ENCODE measurements around the gene RALGPS2.

Gene RALGPS2

GRCh38 chr1:178849918-178850317, 124.9 kb downstream of the RALGPS2 start:
- in situ Hi-C loops (cut with MboI; ENCODE audit: low sequenced_read_pairs), result no loop called here

DNA sequence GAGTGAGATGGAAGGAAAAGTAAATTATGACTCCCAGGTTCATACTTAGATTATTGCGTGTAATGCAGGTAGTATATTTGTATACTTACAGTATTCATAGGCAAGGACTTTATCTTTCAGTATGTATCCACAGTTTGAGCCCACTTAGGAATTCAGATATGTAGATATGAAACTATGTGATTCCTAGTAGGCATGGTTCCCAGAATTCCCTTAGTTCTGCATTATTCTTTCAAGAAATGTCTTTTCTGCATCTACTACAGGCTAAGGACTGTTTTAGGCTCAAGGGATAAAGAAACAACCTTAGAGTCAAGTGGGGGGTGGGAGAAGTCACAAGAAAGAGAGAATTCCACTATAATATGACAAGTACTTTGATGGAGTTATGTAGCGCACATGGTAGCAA, 132.1 kb downstream of the RALGPS2 start:
- in situ Hi-C loops (cut with MboI; ENCODE audit: low sequenced_read_pairs), result no loop called here

GRCh38 chr1:178862416-178862815, 137.4 kb downstream of the RALGPS2 start:
- in situ Hi-C loops (cut with MboI; ENCODE audit: low sequenced_read_pairs), result no loop called here

GRCh38 chr1:178862864-178863263, 137.8 kb downstream of the RALGPS2 start:
- in situ Hi-C loops (cut with MboI; ENCODE audit: low sequenced_read_pairs), result no loop called here

DNA sequence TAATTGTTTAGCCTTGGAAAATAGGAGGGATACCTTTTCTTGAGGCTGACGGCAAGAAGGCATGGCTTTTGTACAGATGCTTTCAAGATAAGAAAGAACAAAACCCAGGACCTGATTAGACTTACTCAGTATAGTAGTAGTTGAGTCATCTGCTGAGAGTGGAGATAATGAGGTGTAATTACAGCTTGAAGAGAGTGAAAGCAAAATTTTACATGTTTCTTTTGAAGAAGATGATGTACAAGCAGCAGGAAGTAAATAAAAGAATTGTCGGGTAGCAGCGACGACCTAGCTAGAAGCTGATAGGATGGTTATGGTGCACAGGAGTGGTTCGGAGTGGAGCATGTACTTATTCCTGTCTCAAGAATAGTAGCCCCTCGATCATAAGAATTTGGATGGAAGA, 139.3 kb downstream of the RALGPS2 start:
- in situ Hi-C loops (cut with MboI; ENCODE audit: low sequenced_read_pairs), result no loop called here

- in situ Hi-C loops (cut with MboI; ENCODE audit: low sequenced_read_pairs), result no loop called here
Measured at GRCh38 chr1:178867670-178868069, 142.6 kb downstream of the RALGPS2 start.

DNA sequence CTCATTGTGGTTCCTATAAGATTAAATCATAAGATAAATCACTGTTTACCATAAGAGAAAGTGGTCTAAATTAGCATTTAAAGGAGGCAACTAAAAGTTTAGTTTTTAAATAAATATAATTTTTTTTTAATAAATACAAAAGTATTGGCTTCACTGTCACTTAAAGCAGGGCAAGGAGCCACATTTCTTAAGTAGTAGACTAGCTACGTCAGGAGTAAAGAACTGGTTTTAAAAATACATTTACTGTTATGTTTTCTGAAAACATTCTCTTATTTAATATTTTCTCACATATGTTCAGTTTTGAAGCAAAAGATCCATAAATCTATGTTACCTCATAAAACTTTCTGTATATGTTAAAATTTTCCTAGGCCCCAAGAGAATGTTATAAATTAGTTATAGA, 143.7 kb downstream of the RALGPS2 start:
- in situ Hi-C loops (cut with MboI; ENCODE audit: low sequenced_read_pairs), result no loop called here

DNA sequence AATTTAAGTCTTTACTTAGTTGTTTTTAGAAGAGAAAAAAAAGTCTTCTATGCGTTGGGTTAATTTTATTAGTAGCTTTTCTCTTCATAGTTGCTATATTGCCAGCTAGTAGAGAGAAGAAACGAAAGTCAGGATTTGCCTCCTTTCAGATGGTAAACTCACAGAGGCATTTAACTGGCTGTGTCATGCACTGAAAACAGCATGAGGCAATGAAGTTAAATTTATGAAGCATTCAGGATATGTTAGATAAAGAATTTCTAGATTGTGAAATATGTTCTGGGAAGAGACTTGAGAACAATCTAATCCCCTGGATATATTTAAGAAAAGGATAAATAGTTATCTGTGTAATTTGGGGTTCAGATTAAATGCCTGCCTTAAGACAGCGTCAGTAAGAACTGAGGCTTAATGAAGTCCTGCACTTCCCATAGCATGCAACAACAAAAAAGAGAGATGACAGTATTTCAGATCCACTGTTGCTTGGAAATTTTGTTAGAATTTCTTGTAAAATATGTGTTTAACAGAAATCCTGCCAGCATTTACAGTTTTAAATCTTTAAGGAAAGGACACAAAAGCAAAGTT, 144.2 kb downstream of the RALGPS2 start:
- in situ Hi-C loops (cut with MboI; ENCODE audit: low sequenced_read_pairs), result no loop called here

DNA sequence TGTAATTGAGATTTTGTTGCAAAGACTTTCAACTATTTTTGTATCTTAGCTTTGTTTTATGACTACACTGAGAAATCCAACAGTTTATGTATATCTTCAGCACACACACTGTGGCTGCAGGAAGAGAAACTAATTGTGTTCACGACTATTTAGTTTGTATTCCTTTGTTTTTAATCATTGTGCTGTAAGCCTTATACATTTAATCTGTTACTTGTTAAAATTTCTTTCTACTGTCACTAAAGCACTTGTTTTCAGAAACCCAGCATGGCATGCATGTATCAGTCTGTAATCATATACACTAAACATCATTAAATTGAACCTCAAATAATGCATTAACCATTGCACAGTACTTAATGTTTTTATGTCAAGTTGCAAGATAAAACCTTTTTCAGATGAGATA, 145.2 kb downstream of the RALGPS2 start:
- in situ Hi-C loops (cut with MboI; ENCODE audit: low sequenced_read_pairs), result no loop called here

GRCh38 chr1:178870944-178871343, 145.9 kb downstream of the RALGPS2 start, which contains the start of gene ANGPTL1:
Gene ANGPTL1 (minus strand): TSS chr1:178871077. CDS start chr1:178865776, 5,301 bp downstream.
- in situ Hi-C loops (cut with MboI; ENCODE audit: low sequenced_read_pairs), result no loop called here

DNA sequence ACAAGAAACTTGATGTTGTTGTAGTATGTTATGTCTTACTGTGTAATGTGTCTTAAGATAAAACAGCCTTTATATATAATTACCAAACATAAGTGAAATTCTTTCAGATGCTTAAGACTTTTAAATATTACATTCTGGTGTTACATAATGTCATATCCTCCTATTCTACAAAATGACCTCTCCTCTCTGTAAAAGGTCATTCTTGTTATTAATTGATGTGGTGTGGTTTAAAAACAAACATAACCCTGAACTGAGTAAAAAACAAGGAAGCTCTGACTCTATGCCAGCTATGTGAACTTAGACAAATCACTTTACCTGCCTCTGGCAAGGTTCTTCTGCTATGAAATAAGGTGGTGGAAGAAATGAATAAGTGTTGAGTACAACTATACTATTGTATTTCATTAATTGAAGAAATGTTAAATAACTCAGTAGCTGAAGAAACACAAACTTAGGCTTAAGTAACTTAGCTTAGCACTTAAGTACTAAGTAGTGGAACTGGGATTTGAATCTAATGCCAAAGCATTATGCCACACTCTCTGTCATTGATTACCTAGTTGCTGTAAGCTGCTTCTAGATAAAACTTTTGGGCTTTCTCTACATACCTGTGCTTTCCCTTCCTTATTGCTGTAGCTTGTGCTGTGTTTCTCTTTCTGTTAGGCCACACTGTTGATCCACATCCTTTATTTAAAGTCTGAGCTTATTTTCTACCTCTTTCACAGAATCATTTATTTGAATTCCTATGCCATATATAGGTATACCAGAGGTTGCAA, 146.7 kb downstream of the RALGPS2 start:
- in situ Hi-C loops (cut with MboI; ENCODE audit: low sequenced_read_pairs), result no loop called here

DNA sequence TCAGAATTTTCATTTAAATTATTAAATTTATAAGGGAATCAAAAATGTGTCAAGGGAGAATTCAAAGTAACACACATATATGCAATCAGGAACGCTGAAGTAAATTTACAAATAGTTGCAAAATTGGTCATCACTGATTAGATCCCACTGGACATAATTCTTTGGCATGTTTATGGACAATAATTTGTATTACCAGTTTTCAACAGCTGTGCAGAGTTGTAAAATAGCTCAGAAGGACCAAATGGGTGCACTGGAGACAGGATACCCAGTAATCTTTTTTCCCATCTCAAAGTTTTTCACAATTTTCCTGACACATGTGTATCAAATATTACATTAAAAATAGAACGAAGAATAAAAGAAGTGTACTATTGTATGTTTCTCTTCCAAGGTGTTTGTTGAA, 149.9 kb downstream of the RALGPS2 start:
- in situ Hi-C loops (cut with MboI; ENCODE audit: low sequenced_read_pairs), result no loop called here

DNA sequence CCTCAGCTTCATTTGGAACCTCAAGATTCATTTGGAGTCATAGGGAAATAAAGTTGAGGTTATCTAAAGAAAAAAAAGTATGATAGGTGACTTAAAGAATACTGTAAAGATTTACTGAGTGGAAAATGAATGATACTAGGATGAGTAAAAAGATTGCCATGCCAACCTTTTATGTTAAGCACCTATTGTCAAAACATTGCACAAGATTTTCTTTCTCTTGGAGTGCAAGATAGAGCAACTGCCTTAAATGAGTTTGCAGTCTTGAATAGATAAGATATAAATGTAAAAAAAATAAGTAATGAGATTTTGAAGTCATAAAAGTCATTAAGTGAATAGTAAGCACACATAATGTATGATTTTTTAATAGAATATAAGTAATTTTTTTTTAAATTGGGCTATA, 150.9 kb downstream of the RALGPS2 start:
- in situ Hi-C loops (cut with MboI; ENCODE audit: low sequenced_read_pairs), result no loop called here

GRCh38 chr1:178877896-178878295, 152.9 kb downstream of the RALGPS2 start:
- in situ Hi-C loops (cut with MboI; ENCODE audit: low sequenced_read_pairs), result no loop called here

DNA sequence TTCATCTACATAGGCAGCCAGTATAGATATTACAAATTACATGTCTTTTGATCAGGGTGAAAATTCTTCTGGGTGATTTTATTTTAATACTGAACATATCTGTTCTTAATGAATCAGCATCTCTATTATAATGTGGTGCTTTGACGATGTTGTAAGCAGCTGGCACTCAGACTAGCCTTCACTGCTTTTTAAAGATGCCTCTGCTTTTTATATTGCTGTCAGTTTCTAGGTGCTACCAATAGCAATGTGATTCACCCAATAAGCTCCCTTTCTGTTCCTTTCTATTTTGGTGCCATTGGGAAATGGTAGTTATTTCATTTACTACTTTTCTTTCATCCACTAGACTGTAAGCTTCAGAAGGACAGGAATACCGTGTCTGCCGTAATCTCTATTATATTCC, 156.9 kb downstream of the RALGPS2 start:
- in situ Hi-C loops (cut with MboI; ENCODE audit: low sequenced_read_pairs), result no loop called here

GRCh38 chr1:178885869-178886268, 160.8 kb downstream of the RALGPS2 start:
- in situ Hi-C loops (cut with MboI; ENCODE audit: low sequenced_read_pairs), result no loop called here

DNA sequence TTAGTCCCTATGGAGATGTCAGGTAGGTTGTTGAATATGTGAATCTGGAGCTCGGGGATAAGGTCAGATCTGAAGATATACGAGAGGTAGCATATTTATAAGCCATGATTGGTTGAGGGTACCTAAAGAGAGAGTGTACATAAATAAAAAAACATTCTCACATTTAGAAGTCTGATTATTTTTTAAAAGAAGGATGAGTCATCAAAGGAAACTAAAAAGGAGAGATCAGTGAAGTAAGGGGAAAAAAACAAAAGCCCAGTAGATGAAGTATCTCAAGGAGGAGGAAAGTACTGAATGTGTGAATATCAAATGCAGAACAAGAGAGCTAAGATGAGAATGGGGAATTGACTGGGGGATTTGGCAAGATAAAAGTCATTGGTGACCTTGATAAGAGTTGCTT, 161.5 kb downstream of the RALGPS2 start:
- in situ Hi-C loops (cut with MboI; ENCODE audit: low sequenced_read_pairs), result no loop called here

DNA sequence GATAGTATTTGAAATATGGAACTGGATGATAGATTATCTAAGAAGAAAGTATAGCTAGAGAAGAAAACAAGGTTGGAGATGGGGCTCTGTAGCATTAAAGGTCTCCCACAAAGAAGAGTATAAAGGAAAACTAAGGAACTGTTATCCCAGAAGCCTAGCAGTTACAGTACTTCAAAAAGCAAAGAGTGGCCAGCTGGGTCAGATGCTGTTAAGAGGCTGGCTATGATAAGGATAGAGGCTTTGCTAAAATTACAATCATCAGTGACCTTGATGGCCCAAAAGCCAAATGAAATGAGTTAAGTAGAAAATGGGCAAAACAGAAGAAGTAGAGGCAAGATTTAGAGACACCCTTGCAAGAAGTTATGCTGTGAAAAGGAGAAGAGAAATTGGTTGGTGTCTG, 170.9 kb downstream of the RALGPS2 start:
- in situ Hi-C loops (cut with MboI; ENCODE audit: low sequenced_read_pairs), result no loop called here

DNA sequence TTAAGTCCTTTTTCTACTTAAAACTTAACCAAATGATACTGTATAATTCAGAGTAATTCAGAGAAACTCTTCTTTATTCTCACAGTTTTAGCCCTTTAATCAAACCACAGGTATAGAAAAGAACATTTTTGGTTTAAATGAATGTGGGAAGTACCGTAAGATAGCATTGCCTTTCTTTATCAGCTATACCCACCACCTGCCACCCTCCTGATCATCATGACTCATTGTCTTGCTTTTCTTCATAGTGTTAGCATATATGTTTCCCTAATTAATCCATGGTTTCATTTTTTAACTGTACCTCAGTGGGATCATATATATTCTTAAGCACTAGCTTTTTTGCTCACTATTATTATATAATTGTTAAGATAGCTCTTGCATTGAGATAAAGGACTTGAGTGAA, 173.4 kb downstream of the RALGPS2 start:
- in situ Hi-C loops (cut with MboI; ENCODE audit: low sequenced_read_pairs), result no loop called here

DNA sequence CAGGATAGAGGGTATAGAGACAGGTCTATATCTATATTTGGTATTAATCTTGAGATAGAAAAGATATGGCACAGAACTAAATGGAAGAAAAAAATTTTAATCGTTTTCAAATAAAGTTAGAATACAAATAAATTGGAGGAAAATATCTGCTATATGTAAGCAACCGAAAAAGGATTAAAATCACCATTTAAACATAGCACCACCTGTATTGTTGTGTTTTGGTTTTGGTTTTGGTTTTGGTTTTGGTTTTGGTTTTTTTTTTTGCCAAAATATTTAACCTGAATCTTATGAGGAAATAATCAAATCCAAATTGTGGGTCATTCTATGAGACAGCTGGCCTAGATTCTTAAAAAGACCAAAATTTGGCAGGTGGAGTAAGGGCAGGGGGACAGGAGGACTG, 174.4 kb downstream of the RALGPS2 start:
- in situ Hi-C loops (cut with MboI; ENCODE audit: low sequenced_read_pairs), result no loop called here

DNA sequence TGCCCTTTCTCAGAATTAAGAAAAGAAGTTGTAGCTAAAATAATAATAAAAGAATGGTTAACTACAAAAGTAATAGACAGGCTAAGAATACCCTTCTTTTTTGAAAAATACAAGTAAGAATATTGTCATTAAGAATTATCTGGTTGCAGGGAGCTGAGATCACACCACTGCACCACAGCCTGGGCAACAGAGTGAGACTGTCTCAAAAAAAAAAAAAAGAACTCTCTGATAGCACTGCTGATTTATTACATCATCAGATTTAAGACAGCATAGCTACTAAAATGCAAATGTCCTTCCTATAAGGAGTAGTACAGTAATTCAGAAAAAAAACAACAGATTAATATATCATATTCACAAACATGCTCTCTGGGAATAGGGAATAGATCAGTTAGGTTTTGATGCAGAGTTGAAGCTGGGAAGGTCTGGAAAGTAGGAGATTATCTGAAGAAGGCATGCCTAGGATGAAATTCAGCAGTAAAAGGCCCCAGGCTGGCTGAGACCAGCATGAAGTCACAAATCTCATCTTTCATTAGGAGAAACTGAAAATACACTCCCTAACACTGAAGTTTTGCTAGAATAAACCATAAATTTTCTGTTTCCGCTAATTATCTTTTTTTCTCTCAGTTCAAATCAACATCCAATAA, 176.6 kb downstream of the RALGPS2 start:
- in situ Hi-C loops (cut with MboI; ENCODE audit: low sequenced_read_pairs), result no loop called here

DNA sequence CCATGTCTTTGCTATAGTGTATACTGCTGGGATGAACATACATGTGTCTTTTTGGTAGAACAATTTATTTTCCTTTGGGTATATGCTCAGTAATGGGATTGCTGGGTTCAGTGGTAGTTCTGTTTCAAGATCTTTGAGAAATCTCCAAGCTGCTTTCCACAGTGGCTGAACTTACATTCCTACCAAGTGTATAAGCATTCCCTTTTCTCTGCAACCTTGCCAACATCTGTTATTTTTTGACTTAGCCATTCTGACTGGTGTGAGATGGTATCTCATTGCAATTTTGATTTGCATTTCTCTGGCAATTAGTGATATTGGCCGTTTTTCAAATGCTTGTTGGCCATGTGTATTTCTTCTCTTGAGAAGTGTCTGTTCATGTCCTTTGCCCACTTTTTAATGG, 183.3 kb downstream of the RALGPS2 start:
- in situ Hi-C loops (cut with MboI; ENCODE audit: low sequenced_read_pairs), result no loop called here
